22Rv1 (cell line): ENCODE measurements around the gene ISM1.

Source experiments
- H3K27ac ChIP-seq: fragments of 450-650 bp; 2 replicates; pipeline ENCODE4 v1.5.1; 2017
- CTCF ChIP-seq: fragments of 450-650 bp; IDR thresholded peaks from 2 replicates; pipeline ENCODE4 v1.5.1; 2017; ENCODE audit warnings: mild to moderate bottlenecking
- ZFX ChIP-seq: fragments of 450-650 bp; IDR thresholded peaks from 2 replicates; pipeline ENCODE4 v1.6.1; 2017; ENCODE audit warnings: antibody characterized with exemption, borderline replicate concordance

ISM1 gene

GRCh38 chr20:13249118-13249797 lies 28.2 kb downstream of the ISM1 start:
- TF ChIP-seq ZFX = no peak
- TF ChIP-seq CTCF = no peak
- H3K27ac ChIP-seq = no peak overlapping the region

GRCh38 chr20:13249798-13250170 lies 28.7 kb downstream of the ISM1 start:
- TF ChIP-seq CTCF (no peak), ZFX (no peak)
- H3K27ac ChIP-seq = no peak overlapping the region

GRCh38 chr20:13250251-13250650 lies 29.2 kb downstream of the ISM1 start:
- no peak overlapping the region for H3K27ac ChIP-seq
- no peak for TF ChIP-seq CTCF
- no peak for TF ChIP-seq ZFX

- no peak for TF ChIP-seq CTCF
- no peak for TF ChIP-seq ZFX
These were observed 30.2 kb downstream of the ISM1 start for GRCh38 chr20:13251106-13251903.

GRCh38 chr20:13251904-13252297 lies 30.8 kb downstream of the ISM1 start:
- no peak for TF ChIP-seq CTCF
- TF ChIP-seq ZFX = no peak
- H3K27ac ChIP-seq = no peak overlapping the region

More at GRCh38 chr20:13251106-13251903, 30.2 kb downstream of the ISM1 start:
- H3K27ac ChIP-seq = no peak overlapping the region

- TF ChIP-seq CTCF (no peak), ZFX (no peak)
- H3K27ac ChIP-seq = no peak overlapping the region
These were observed 34.3 kb downstream of the ISM1 start for GRCh38 chr20:13255356-13255755.

- no peak overlapping the region for H3K27ac ChIP-seq
- no peak for TF ChIP-seq CTCF
- TF ChIP-seq ZFX = no peak
These were observed 35.5 kb downstream of the ISM1 start for GRCh38 chr20:13256606-13257005.
